ENCODE results near the gene SRGAP2C.
"Not testable (repeated sequence)": the region's sequence is repeated elsewhere in the genome, so short reads cannot be mapped to it uniquely, and the experiment has no call there.

The SRGAP2C gene

GRCh38 chr1:121281480-121281879, 96.7 kb downstream of the SRGAP2C start:
- FAIRE-seq: not testable (repeated sequence)

- FAIRE-seq: not testable (repeated sequence)
Observed at GRCh38 chr1:121283587-121284180, 98.9 kb downstream of the SRGAP2C start.

GRCh38 chr1:121292590-121292989, 107.8 kb downstream of the SRGAP2C start:
- not testable (repeated sequence) for FAIRE-seq

- FAIRE-seq: not testable (repeated sequence)
Observed at GRCh38 chr1:121293263-121294204, 108.8 kb downstream of the SRGAP2C start.

GRCh38 chr1:121294205-121294570, 109.4 kb downstream of the SRGAP2C start:
- FAIRE-seq: not testable (repeated sequence)

- not testable (repeated sequence) for FAIRE-seq
Observed at GRCh38 chr1:121296563-121296962, 111.8 kb downstream of the SRGAP2C start.

- not testable (repeated sequence) for FAIRE-seq
Observed at GRCh38 chr1:121298529-121298928, 113.8 kb downstream of the SRGAP2C start.

GRCh38 chr1:121299514-121300149, 114.9 kb downstream of the SRGAP2C start:
- FAIRE-seq: not testable (repeated sequence)

GRCh38 chr1:121301876-121302275, 117.1 kb downstream of the SRGAP2C start:
- FAIRE-seq: not testable (repeated sequence)

GRCh38 chr1:121307759-121308158, 123.0 kb downstream of the SRGAP2C start:
- FAIRE-seq: not testable (repeated sequence)

- not testable (repeated sequence) for FAIRE-seq
Observed at GRCh38 chr1:121315509-121315908, 130.7 kb downstream of the SRGAP2C start.

- not testable (repeated sequence) for FAIRE-seq
Observed at GRCh38 chr1:121316081-121316480, 131.3 kb downstream of the SRGAP2C start.

GRCh38 chr1:121317491-121318468, 133.0 kb downstream of the SRGAP2C start:
- not testable (repeated sequence) for FAIRE-seq

- FAIRE-seq: not testable (repeated sequence)
Observed at GRCh38 chr1:121318687-121319086, 133.9 kb downstream of the SRGAP2C start.

GRCh38 chr1:121321660-121322059, 136.9 kb downstream of the SRGAP2C start:
- FAIRE-seq: not testable (repeated sequence)

GRCh38 chr1:121324726-121325125, 140.0 kb downstream of the SRGAP2C start:
- FAIRE-seq: not testable (repeated sequence)

GRCh38 chr1:121332141-121332540, 147.4 kb downstream of the SRGAP2C start:
- not testable (repeated sequence) for FAIRE-seq

- FAIRE-seq: not testable (repeated sequence)
Observed at GRCh38 chr1:121332599-121333562, 148.1 kb downstream of the SRGAP2C start.

GRCh38 chr1:121337958-121338357, 153.2 kb downstream of the SRGAP2C start:
- not testable (repeated sequence) for FAIRE-seq

- FAIRE-seq: not testable (repeated sequence)
Observed at GRCh38 chr1:121339611-121340010, 154.8 kb downstream of the SRGAP2C start.
